H1 (cell line): ENCODE measurements around the gene ANK3. TPM values are rescaled to one million over a fixed set of nuclear protein-coding genes. Genes with fewer than 3 reads are reported as not detected.

Experiments
- CTCF ChIA-PET: fragments of 300-600 bp; sonication (Branson Sonifier 250); formaldehyde crosslinking; loops from one replicate; lab custom pipeline; 2021; ENCODE audit not compliant: partially characterized antibody; lab: Charles Lee
- POLR2A ChIA-PET: fragments of 300-600 bp; sonication (Branson Sonifier 250); formaldehyde crosslinking; loops from one replicate; lab custom pipeline; 2021; ENCODE audit warnings: inconsistent platforms; ENCODE audit not compliant: partially characterized antibody; lab: Charles Lee
- DNase-seq, 2 experiments: peaks; one replicate each; pipeline versions ENCODE4 v3.0.0 to v3.0.0-alpha.2; 2010 to 2022; ENCODE audit warnings: low spot score in 2 of 2, low read depth in 1 of 2, mixed read lengths in 1 of 2
- FAIRE-seq: peaks from 2 replicates; lab custom pipeline; 2011; peaks lifted over from hg19 to GRCh38; lab: Jason Lieb, UNC
- H2AFZ ChIP-seq: 2 replicates; pipeline ENCODE4 v1.8.1; 2012; ENCODE audit warnings: low read length, inconsistent platforms
- H2AK5ac ChIP-seq: 2 replicates; pipeline ENCODE4 v1.6.1; 2013; ENCODE audit warnings: low read depth, low read length
- H2BK120ac ChIP-seq: replicated peaks from 2 replicates; pipeline ENCODE3; 2013; ENCODE audit warnings: low read depth, low read length, inconsistent platforms
- H2BK12ac ChIP-seq: 2 replicates; pipeline ENCODE4 v1.6.1; 2013; ENCODE audit warnings: low read depth, low read length
- H2BK15ac ChIP-seq: 2 replicates; pipeline ENCODE4 v1.6.1; 2013; ENCODE audit warnings: low read length
- H2BK20ac ChIP-seq: 2 replicates; pipeline ENCODE4 v1.6.1; 2013; ENCODE audit warnings: low read length
- H2BK5ac ChIP-seq: 2 replicates; pipeline ENCODE4 v1.6.1; 2013; ENCODE audit warnings: low read depth, low read length
- H3K14ac ChIP-seq: 2 replicates; pipeline ENCODE4 v1.6.1; 2013; ENCODE audit warnings: inconsistent platforms; ENCODE audit not compliant: insufficient read length
- H3K18ac ChIP-seq: 2 replicates; pipeline ENCODE4 v1.6.1; 2013; ENCODE audit warnings: low read length; ENCODE audit errors: extremely low read depth
- H3K23ac ChIP-seq: 2 replicates; pipeline ENCODE4 v1.6.1; 2013; ENCODE audit warnings: inconsistent platforms; ENCODE audit not compliant: insufficient read length
- H3K23me2 ChIP-seq: 2 replicates; pipeline ENCODE4 v1.6.1; 2013; ENCODE audit warnings: low read depth, low read length
- H3K27ac ChIP-seq: 2 replicates; pipeline ENCODE4 v1.6.1; 2011; ENCODE audit warnings: low read depth, low read length, inconsistent platforms
- H3K27me3 ChIP-seq, 4 experiments: replicated peaks in 1 of 4; 1 replicate in 1 of 4; 2 replicates in 3 of 4; pipeline versions ENCODE4 v1.6.1 to v1.8.1; 2011 to 2013; ENCODE audit warnings: low read length in 3 of 4, mild to moderate bottlenecking in 3 of 4, inconsistent platforms in 2 of 4, mixed read lengths in 2 of 4, moderate library complexity in 1 of 4; ENCODE audit not compliant: control insufficient read depth in 3 of 4, insufficient read depth in 3 of 4; ENCODE audit errors: extremely low read depth in 1 of 4
- H3K36me3 ChIP-seq, 4 experiments: 2 replicates each; pipeline versions ENCODE4 v1.6.1 to v1.8.1; 2011 to 2013; ENCODE audit warnings: mild to moderate bottlenecking in 4 of 4, low read length in 3 of 4, moderate library complexity in 2 of 4, control low read depth in 1 of 4, inconsistent platforms in 1 of 4; ENCODE audit not compliant: insufficient read depth in 4 of 4, control insufficient read depth in 2 of 4
- H3K4ac ChIP-seq: replicated peaks from 2 replicates; pipeline ENCODE3; 2013; ENCODE audit warnings: low read length, low read depth, mixed read lengths, inconsistent platforms; ENCODE audit not compliant: insufficient read length
- H3K4me1 ChIP-seq, 4 experiments: replicated peaks in 1 of 4; 1 replicate in 1 of 4; 2 replicates in 3 of 4; pipeline versions ENCODE4 v1.6.1 to v1.8.1; 2011 to 2013; ENCODE audit warnings: low read length in 3 of 4, inconsistent platforms in 2 of 4, mixed read lengths in 1 of 4; ENCODE audit not compliant: insufficient read depth in 4 of 4, control insufficient read depth in 3 of 4
- H3K4me2 ChIP-seq, 2 experiments: 2 replicates each; pipeline versions ENCODE4 v1.6.1 to v1.8.1; 2011 to 2013; ENCODE audit warnings: low read depth in 2 of 2, low read length in 2 of 2, control low read depth in 1 of 2, inconsistent platforms in 1 of 2, mild to moderate bottlenecking in 1 of 2; ENCODE audit not compliant: insufficient read depth in 1 of 2
- H3K4me3 ChIP-seq, 4 experiments: fragments of 200-600, 300-600 bp in 1 of 4; sonication (generic), shearing (Covaris generic), sonication (Bioruptor Twin) in 1 of 4; 2 replicates each; pipeline versions ENCODE4 v1.5.1 to v1.8.1; 2011 to 2016; ENCODE audit warnings: low read length in 4 of 4, low read depth in 3 of 4, control low read depth in 2 of 4, inconsistent platforms in 2 of 4, mild to moderate bottlenecking in 2 of 4, mixed read lengths in 1 of 4, moderate library complexity in 1 of 4; ENCODE audit not compliant: insufficient read depth in 2 of 4; ENCODE audit errors: extremely low read depth in 1 of 4
- H3K56ac ChIP-seq: replicated peaks from 2 replicates; pipeline ENCODE3; 2013; ENCODE audit warnings: low read depth, mild to moderate bottlenecking, mixed read lengths, low read length, inconsistent platforms; ENCODE audit not compliant: insufficient read length
- H3K79me1 ChIP-seq: 2 replicates; pipeline ENCODE4 v1.6.1; 2013; ENCODE audit warnings: low read depth, low read length, control low read depth
- H3K79me2 ChIP-seq, 2 experiments: 2 replicates each; pipeline versions ENCODE4 v1.6.1 to v1.8.1; 2012 to 2013; ENCODE audit warnings: low read length in 2 of 2, mild to moderate bottlenecking in 2 of 2, inconsistent platforms in 1 of 2; ENCODE audit not compliant: insufficient read depth in 2 of 2, control insufficient read depth in 1 of 2
- H3K9ac ChIP-seq, 4 experiments: replicated peaks in 1 of 4; 1 replicate in 1 of 4; 2 replicates in 3 of 4; pipeline versions ENCODE4 v1.6.1 to v1.8.1; 2011 to 2013; ENCODE audit warnings: low read depth in 3 of 4, low read length in 3 of 4, control low read depth in 2 of 4, mild to moderate bottlenecking in 2 of 4, moderate library complexity in 2 of 4, inconsistent platforms in 1 of 4; ENCODE audit errors: extremely low read depth in 1 of 4
- H3K9me3 ChIP-seq, 2 experiments: 2 replicates each; pipeline versions ENCODE4 v1.6.1 to v1.8.1; 2012 to 2013; ENCODE audit warnings: mild to moderate bottlenecking in 2 of 2, moderate library complexity in 2 of 2, control low read depth in 1 of 2, inconsistent platforms in 1 of 2, low read depth in 1 of 2, low read length in 1 of 2, mixed read lengths in 1 of 2; ENCODE audit not compliant: insufficient read depth in 2 of 2
- H4K20me1 ChIP-seq, 2 experiments: replicated peaks in 1 of 2; 2 replicates each; pipeline versions ENCODE3 to v1.8.1; 2011 to 2013; ENCODE audit warnings: inconsistent platforms in 2 of 2, low read length in 2 of 2, mild to moderate bottlenecking in 1 of 2; ENCODE audit not compliant: insufficient read depth in 2 of 2, control insufficient read depth in 1 of 2
- H4K5ac ChIP-seq: 2 replicates; pipeline ENCODE4 v1.6.1; 2013; ENCODE audit warnings: low read length, low read depth, mixed read lengths, inconsistent platforms; ENCODE audit not compliant: insufficient read length
- H4K8ac ChIP-seq: 2 replicates; pipeline ENCODE4 v1.8.0; 2013; ENCODE audit warnings: mild to moderate bottlenecking, moderate library complexity, low read length, inconsistent platforms; ENCODE audit not compliant: insufficient read depth; ENCODE audit errors: extremely low read depth
- H4K91ac ChIP-seq: replicated peaks from 2 replicates; pipeline ENCODE3; 2013; ENCODE audit warnings: low read length, mixed read lengths, inconsistent platforms; ENCODE audit not compliant: insufficient read length
- ASH2L ChIP-seq: fragments of 200-600, 300-600 bp; sonication (generic); IDR thresholded peaks from one replicate; pipeline ENCODE4 v1.7.1; 2017; ENCODE audit warnings: low read length
- CEBPB ChIP-seq: IDR thresholded peaks from 2 replicates; pipeline ENCODE4 v1.6.1; 2012; ENCODE audit warnings: low read depth, low read length
- CHD2 ChIP-seq: IDR thresholded peaks from 2 replicates; pipeline ENCODE4 v1.6.1; 2012; ENCODE audit warnings: low read length, improper control_type of control experiment
- HDAC6 ChIP-seq: IDR thresholded peaks from one replicate; pipeline ENCODE4 v1.7.1; 2012; ENCODE audit warnings: low read depth, mild to moderate bottlenecking, inconsistent platforms, low read length, moderate library complexity
- JUND ChIP-seq: IDR thresholded peaks from 2 replicates; pipeline ENCODE4 v1.6.1; 2011; ENCODE audit warnings: mild to moderate bottlenecking, improper control_type of control experiment, low read length
- KDM5A ChIP-seq: fragments of 200-600 bp; IDR thresholded peaks from 2 replicates; pipeline ENCODE4 v1.7.1; 2012; ENCODE audit warnings: mild to moderate bottlenecking, low read length, inconsistent platforms, mixed read lengths
- RFX5 ChIP-seq: IDR thresholded peaks from 2 replicates; pipeline ENCODE4 v1.6.1; 2011; ENCODE audit warnings: low read depth, low read length, improper control_type of control experiment, borderline replicate concordance
- SIN3A ChIP-seq, 2 experiments: IDR thresholded peaks in 1 of 2; conservative IDR thresholded peaks in 1 of 2; 2 replicates each; pipeline ENCODE4 v1.6.1; 2011 to 2012; ENCODE audit warnings: low read length in 2 of 2, improper control_type of control experiment in 1 of 2, low read depth in 1 of 2, mild to moderate bottlenecking in 1 of 2
- TAF1 ChIP-seq: IDR thresholded peaks from 2 replicates; pipeline ENCODE4 v1.6.1; 2011; ENCODE audit warnings: mild to moderate bottlenecking, low read depth, low read length
- TBP ChIP-seq: IDR thresholded peaks from 2 replicates; pipeline ENCODE4 v1.6.1; 2011; ENCODE audit warnings: low read depth, low read length, improper control_type of control experiment
- WGBS, 2 experiments: shearing (Covaris generic) in 1 of 2; methylation state at CpG; one replicate each; pipeline versions ENCODE4 v1.1.6 to v1.1.7; 2013 to 2015; ENCODE audit warnings: low lambda C conversion rate in 2 of 2, mixed read lengths in 2 of 2, inconsistent platforms in 1 of 2, low coverage in 1 of 2, missing lambda C conversion rate in 1 of 2; ENCODE audit not compliant: insufficient replicate concordance in 2 of 2, insufficient coverage in 1 of 2, insufficient read length in 1 of 2; ENCODE audit errors: extremely low coverage in 1 of 2, missing lambda C conversion rate in 1 of 2; 5-methylcytosine and 5-hydroxymethylcytosine counted together
- polyA plus RNA-seq, 7 experiments: library from polyadenylated mRNA; depleted of rRNA in 3 of 7; stranded (reverse) in 5 of 7; unstranded in 2 of 7; fragments of >200 nt in 5 of 7; fragments of 200-250 nt in 2 of 7; gene quantifications; 1 replicate in 5 of 7; 2 replicates in 1 of 7; 4 replicates in 1 of 7; pipeline versions ENCODE4 v1.2.1 to v1.2.3, GENCODE V29; 2011 to 2013; ENCODE audit warnings: missing spikeins in 2 of 7, mixed read lengths in 2 of 7
- total RNA-seq: library from RNA; stranded (reverse); fragmentation: NEBNext Ultra II Directional; extraction: Animal tissue kit (Norgen Biotek cat#: 25700); gene quantifications from 2 replicates; pipeline ENCODE4 v1.2.1, GENCODE V29; 2021

Gene ANK3
- total and polyA plus RNA-seq, 2 of the 8 experiments (the other 6 are each of a cell fraction or from before 2014, with no cell fraction given): 18.1 to 67.9 TPM

GRCh38 chr10:60028081-60028480 is 361.6 kb downstream of the ANK3 start:
- H3K27me3 ChIP-seq: no peaks in the 10 kb centered on the region
- CTCF ChIA-PET: interaction anchor here (0.6 to 1.3 kb wide), 6 partner anchors 19 to 349 kb away, joined by 3 to 4 read pairs (median 3); no protein-coding TSS in a partner anchor
- no peak overlapping the region for H3K56ac ChIP-seq

More at GRCh38 chr10:60028081-60028480, 361.6 kb downstream of the ANK3 start:
- Histone ChIP-seq H2BK15ac (no peak overlapping the region), H3K79me2 (no peaks in the 10 kb centered on the region), H2BK120ac (no peak overlapping the region), H3K36me3 (no peaks in the 10 kb centered on the region), H3K18ac (no peak overlapping the region), H2AK5ac (no peak overlapping the region), H3K4me1 (peaks cover 0 to 4% (median 1%) of the 10 kb centered on the region in 4 experiments; a peak in 3 of 7 replicates), H3K79me1 (no peaks in the 10 kb centered on the region), H3K9ac (no peak overlapping the region), H4K91ac (no peak overlapping the region), H3K4ac (no peak overlapping the region), H3K9me3 (no peaks in the 10 kb centered on the region), H2BK20ac (no peak overlapping the region), H3K23me2 (no peaks in the 10 kb centered on the region), H4K20me1 (no peaks in the 10 kb centered on the region), H4K5ac (no peak overlapping the region), H2AFZ (no peak overlapping the region), H3K4me3 (no peak overlapping the region), H2BK5ac (no peak overlapping the region), H3K27ac (no peak overlapping the region), H2BK12ac (no peak overlapping the region), H3K14ac (no peak overlapping the region), H3K4me2 (no peak overlapping the region), H3K23ac (no peak overlapping the region), H4K8ac (no peak overlapping the region)
- TF ChIP-seq TAF1 (no peak), HDAC6 (no peak), JUND (no peak), CHD2 (no peak), KDM5A (no peak), RFX5 (no peak), CEBPB (no peak), ASH2L (no peak), SIN3A (conservative IDR thresholded peaks at IDR 0.05 in 1 of 2, IDR thresholded peaks at IDR 0.05 in 1 of 2; ENCODE audit: low read depth in 1 of 2, low read length in 2 of 2) (no peak), TBP (no peak)
- WGBS, 2 experiments: 83% methylated on average over 1 of the region's 1 CpG; no CpG with 5 or more reads in 1 of the 2 experiments
- POLR2A ChIA-PET: interaction anchor here (1.1 kb wide), 1 partner anchor 36 kb away, joined by 3 read pairs; no protein-coding TSS in a partner anchor
- no peak for FAIRE-seq
- no peak for DNase-seq
